Effector memory CD8-positive, alpha-beta T cell (primary cell): ENCODE results near the gene GALNT3.

ENCODE experiments used
- ATAC-seq: fragments of 150-1000 bp; cut with Tn5 transposase; replicated peaks from 2 replicates; pipeline ENCODE4 v1.10.0; 2021; ENCODE audit warnings: mild to moderate bottlenecking, moderate library complexity
- DNase-seq, 3 experiments: peaks; one replicate each; pipeline ENCODE4 v3.0.0; 2021
- H3K27ac Mint-ChIP-seq, 2 donors: one replicate each; pipeline ENCODE4 v1.8.0; 2022; ENCODE audit warnings: mild to moderate bottlenecking in 2 of 2, mixed read lengths in 2 of 2, moderate library complexity in 2 of 2
- H3K27me3 Mint-ChIP-seq, 2 donors: one replicate each; pipeline ENCODE4 v1.8.0; 2022; ENCODE audit warnings: mixed read lengths in 2 of 2
- H3K36me3 Mint-ChIP-seq: one replicate; pipeline ENCODE4 v1.8.0; 2022; ENCODE audit warnings: mild to moderate bottlenecking, moderate library complexity, mixed read lengths; ENCODE audit not compliant: insufficient read depth
- H3K4me1 Mint-ChIP-seq, 2 donors: one replicate each; pipeline ENCODE4 v1.8.0; 2022; ENCODE audit warnings: low read depth in 2 of 2, mixed read lengths in 2 of 2
- H3K4me3 Mint-ChIP-seq, 2 donors: one replicate each; pipeline ENCODE4 v1.8.0; 2022; ENCODE audit warnings: mild to moderate bottlenecking in 2 of 2, mixed read lengths in 2 of 2, moderate library complexity in 2 of 2
- H3K9me3 Mint-ChIP-seq, 2 donors: one replicate each; pipeline ENCODE4 v1.8.0; 2022; ENCODE audit warnings: mixed read lengths in 2 of 2

The GALNT3 gene

GRCh38 chr2:165790466-165790865, 3.6 kb downstream of the GALNT3 start:
- H3K27me3 Mint-ChIP-seq = no peaks in the 10 kb centered on the region
- DNase-seq = no peak
- H3K4me1 Mint-ChIP-seq = peaks cover 21 to 60% of the 10 kb centered on the region in 2 donors
- ATAC-seq = no peak
- H3K4me3 Mint-ChIP-seq = no peak overlapping the region
- peaks cover 5% of the 10 kb centered on the region for H3K36me3 Mint-ChIP-seq
- no peaks in the 10 kb centered on the region for H3K9me3 Mint-ChIP-seq
- H3K27ac Mint-ChIP-seq = peak overlapping the region in 1 of 2 donors; percentile 25

GRCh38 chr2:165787334-165787733, 6.7 kb downstream of the GALNT3 start:
- Mint-ChIP-seq H3K4me1 (peaks cover 10 to 52% of the 10 kb centered on the region in 2 donors), H3K36me3 (no peaks in the 10 kb centered on the region), H3K27ac (no peak overlapping the region), H3K9me3 (no peaks in the 10 kb centered on the region), H3K4me3 (no peak overlapping the region), H3K27me3 (no peaks in the 10 kb centered on the region)
- ATAC-seq (no peak), DNase-seq (no peak)

DNA sequence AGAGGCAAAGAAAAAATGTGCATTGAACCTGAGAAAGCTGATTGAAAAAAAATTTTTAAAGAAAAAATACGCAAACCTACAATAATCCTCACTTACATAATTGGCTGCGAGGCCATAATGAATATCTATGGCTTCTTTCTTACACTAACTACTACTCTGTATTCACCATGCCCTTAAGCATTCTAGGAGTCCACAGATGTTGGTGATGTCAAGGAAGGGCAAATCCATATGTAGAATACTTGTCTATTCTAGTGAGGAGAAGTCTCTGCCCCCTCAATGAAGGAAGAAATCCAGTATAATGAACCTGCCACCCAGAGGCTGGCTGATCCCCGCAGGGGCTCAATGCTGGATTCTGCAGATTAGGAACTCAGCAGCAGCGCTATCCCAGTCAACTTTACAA, 14.3 kb downstream of the GALNT3 start:
- Mint-ChIP-seq H3K36me3 (peaks cover 3% of the 10 kb centered on the region), H3K27ac (peak overlapping the region in 1 of 2 donors; percentile 81), H3K27me3 (no peaks in the 10 kb centered on the region), H3K9me3 (peaks cover 0 to 2% of the 10 kb centered on the region in 2 donors), H3K4me3 (no peak overlapping the region), H3K4me1 (peaks cover 11 to 23% of the 10 kb centered on the region in 2 donors)
- DNase-seq (no peak), ATAC-seq (no peak)

DNA sequence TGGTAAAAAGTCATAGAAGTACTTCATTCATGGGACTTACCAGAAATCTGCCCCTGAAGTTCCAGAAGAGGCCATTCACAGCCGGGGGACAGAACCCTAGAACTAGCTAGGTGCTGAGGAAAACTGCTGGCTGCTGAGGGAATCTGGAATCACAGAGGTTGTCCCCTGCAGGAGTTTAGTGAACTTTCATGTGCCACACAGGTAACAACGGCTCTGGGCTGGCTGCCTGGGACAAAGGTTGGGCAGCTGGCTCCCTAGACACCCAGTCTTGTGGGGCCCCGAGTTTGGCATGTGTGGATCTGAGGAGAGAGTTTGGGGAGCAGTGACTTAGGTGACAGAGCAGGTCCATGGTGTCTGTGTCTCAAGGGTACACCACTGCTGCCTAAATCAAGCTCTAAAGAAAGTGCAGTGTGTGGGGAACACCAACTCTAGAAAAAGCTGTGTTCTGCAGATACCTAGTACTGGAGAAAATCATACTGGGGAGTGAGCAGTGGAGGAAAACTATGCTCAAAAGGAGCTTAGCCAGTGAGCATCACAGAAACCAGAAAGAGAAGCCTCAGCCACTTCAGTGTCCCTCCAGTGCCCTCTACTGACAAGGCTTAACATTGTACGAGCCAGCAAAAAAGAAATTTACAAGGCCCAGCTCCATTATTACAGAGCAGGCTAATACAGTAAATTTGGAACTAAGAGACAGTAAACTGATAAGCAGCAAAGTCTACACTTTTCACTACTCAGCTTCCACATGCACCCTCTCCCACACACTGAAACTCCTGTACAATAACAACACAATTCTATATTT, 15.2 kb downstream of the GALNT3 start:
- Mint-ChIP-seq H3K9me3 (peaks cover 0 to 2% of the 10 kb centered on the region in 2 donors), H3K36me3 (peaks cover 3% of the 10 kb centered on the region), H3K4me3 (no peak overlapping the region), H3K4me1 (peaks cover 14 to 25% of the 10 kb centered on the region in 2 donors), H3K27ac (peak overlapping the region; percentile 81 to 87), H3K27me3 (no peaks in the 10 kb centered on the region)
- ATAC-seq (no peak), DNase-seq (no peak)

DNA sequence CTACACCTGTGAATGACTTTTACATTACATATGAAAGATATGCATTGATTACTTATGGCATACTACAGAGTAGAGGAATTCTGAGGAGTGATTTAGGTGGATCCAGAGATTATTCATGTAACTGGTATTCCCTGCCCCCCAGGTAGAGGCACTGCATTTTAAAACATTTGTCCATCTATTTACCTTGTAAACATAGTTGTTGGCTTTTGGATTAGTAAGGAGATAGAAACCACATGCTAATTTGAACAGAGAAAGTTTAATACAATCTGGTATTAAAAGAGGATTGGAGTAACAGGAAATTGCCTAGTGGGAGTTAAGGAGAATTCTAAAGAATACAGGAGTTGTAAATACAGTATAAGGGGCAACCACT, 15.9 kb downstream of the GALNT3 start:
- Mint-ChIP-seq H3K27ac (peak overlapping the region; percentile 81 to 87), H3K4me3 (no peak overlapping the region), H3K4me1 (peaks cover 17 to 28% of the 10 kb centered on the region in 2 donors), H3K27me3 (no peaks in the 10 kb centered on the region), H3K36me3 (peaks cover 3% of the 10 kb centered on the region), H3K9me3 (peaks cover 0 to 2% of the 10 kb centered on the region in 2 donors)
- ATAC-seq (no peak), DNase-seq (no peak)

GRCh38 chr2:165777522-165778186, 16.4 kb downstream of the GALNT3 start:
- peaks cover 3% of the 10 kb centered on the region for H3K36me3 Mint-ChIP-seq
- peak overlapping the region in 1 of 2 donors; percentile 7 for H3K4me3 Mint-ChIP-seq
- peak overlapping the region; percentile 81 to 87 for H3K27ac Mint-ChIP-seq
- no peaks in the 10 kb centered on the region for H3K27me3 Mint-ChIP-seq
- H3K9me3 Mint-ChIP-seq = peaks cover 0 to 2% of the 10 kb centered on the region in 2 donors
- H3K4me1 Mint-ChIP-seq = peaks cover 17 to 29% of the 10 kb centered on the region in 2 donors
- peak; percentile 86 for ATAC-seq
- peak in 1 of 3 experiments; percentile 24 for DNase-seq

DNA sequence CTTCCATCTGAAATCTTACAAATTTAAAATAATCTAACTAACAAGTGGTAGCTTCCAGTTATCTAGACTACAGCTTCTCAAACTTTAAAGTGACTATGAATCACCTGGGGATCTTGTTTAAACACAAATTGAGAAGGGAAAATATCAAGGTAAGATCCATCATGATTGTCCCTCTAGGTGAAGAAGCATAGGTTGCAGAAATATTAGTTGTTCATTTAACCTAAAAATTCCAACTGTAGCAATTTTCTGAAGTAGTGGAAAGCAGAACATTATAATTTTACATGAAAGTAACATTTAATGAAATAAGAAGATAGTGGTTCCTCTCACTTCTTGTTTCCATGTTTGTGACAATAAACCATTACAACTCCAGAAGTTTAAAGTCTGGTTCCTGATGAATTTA, 17.3 kb downstream of the GALNT3 start:
- Mint-ChIP-seq H3K9me3 (peaks cover 0 to 2% of the 10 kb centered on the region in 2 donors), H3K27ac (no peak overlapping the region), H3K27me3 (no peaks in the 10 kb centered on the region), H3K36me3 (peaks cover 6% of the 10 kb centered on the region), H3K4me1 (peaks cover 17 to 29% of the 10 kb centered on the region in 2 donors), H3K4me3 (no peak overlapping the region)
- DNase-seq (no peak), ATAC-seq (no peak)

DNA sequence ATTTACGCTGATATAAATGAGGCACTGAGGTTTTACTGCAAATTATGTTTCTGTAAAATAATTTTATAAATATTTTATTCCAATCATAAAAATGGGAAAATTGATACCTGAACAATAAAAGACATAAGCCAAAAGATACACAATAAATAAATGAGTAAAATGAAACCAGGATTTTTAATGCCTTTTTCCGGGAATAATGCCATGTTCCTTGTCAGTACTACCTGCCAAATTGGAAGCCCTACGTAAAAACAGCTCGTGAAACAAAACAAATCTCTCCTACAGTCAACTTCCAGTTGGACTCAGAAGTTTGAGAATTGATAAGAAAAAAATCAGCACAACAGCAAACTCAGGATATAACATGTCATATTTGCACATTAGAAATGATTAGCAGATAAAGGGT, 18.0 kb downstream of the GALNT3 start:
- Mint-ChIP-seq H3K4me1 (peaks cover 17 to 35% of the 10 kb centered on the region in 2 donors), H3K4me3 (no peak overlapping the region), H3K27me3 (no peaks in the 10 kb centered on the region), H3K27ac (no peak overlapping the region), H3K36me3 (peaks cover 6% of the 10 kb centered on the region), H3K9me3 (peaks cover 0 to 2% of the 10 kb centered on the region in 2 donors)
- DNase-seq (no peak), ATAC-seq (no peak)

- Mint-ChIP-seq H3K27me3 (no peaks in the 10 kb centered on the region), H3K4me1 (peaks cover 17 to 42% of the 10 kb centered on the region in 2 donors), H3K27ac (peak overlapping the region in 1 of 2 donors; percentile 16), H3K9me3 (no peaks in the 10 kb centered on the region), H3K4me3 (no peak overlapping the region), H3K36me3 (peaks cover 14% of the 10 kb centered on the region)
- ATAC-seq (no peak), DNase-seq (no peak)
These were observed 20.4 kb downstream of the GALNT3 start for GRCh38 chr2:165773684-165774083.

DNA sequence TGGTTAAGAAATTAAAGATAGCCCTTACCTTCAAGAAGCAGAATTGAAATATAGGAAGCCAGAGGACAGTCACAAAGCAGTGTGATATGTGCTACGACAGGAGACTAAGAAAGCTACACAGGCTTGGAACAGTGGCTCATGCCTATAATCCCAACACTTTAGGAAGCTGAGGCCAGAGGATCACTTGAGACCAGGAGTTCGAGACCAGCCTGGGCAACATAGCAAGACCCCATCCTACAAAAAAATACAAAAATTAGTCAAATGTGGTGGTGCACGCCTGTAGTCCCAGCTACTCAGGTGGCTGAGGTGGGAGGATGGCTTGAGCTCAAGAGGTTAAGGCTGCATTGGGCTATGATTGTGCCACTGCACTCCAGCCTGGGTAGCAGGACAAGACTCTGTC, 21.9 kb downstream of the GALNT3 start:
- no peaks in the 10 kb centered on the region for H3K9me3 Mint-ChIP-seq
- H3K36me3 Mint-ChIP-seq = peaks cover 14% of the 10 kb centered on the region
- no peak overlapping the region for H3K4me3 Mint-ChIP-seq
- ATAC-seq = no peak
- H3K27ac Mint-ChIP-seq = peak overlapping the region; percentile 6 to 31
- H3K27me3 Mint-ChIP-seq = no peaks in the 10 kb centered on the region
- DNase-seq = no peak
- H3K4me1 Mint-ChIP-seq = peaks cover 6 to 29% of the 10 kb centered on the region in 2 donors

DNA sequence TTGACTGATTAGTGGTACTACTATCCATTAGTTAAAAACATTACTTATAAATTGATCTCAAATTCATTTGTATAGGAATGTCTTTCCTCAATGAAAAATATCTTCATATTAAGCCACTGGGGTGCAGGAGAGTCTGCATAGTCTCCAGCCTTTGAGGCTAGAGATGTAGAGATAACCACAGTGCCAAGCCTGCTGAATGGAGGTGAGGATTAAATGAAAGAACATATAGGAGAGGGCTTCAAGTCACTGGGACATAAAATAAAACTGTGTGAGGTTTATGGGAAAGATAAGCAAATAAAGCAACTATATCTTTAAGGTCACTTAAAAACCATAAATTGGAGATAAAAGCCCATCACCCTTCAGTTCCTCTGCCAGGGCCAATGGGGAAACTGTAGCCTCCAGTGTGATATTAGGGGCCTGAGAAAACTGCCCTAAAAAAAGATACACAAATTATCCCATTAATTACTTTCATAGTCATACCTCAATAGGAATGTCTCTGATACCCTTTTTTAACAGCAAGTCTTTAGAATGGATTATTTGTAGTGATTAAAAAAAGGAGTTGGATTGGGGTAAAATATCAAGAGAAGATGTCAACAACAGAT, 27.6 kb downstream of the GALNT3 start:
- Mint-ChIP-seq H3K36me3 (peaks cover 16% of the 10 kb centered on the region), H3K27me3 (no peaks in the 10 kb centered on the region), H3K4me3 (no peak overlapping the region), H3K9me3 (no peaks in the 10 kb centered on the region), H3K27ac (peak overlapping the region in 1 of 2 donors; percentile 5), H3K4me1 (peaks cover 2 to 22% of the 10 kb centered on the region in 2 donors)
- ATAC-seq (no peak), DNase-seq (no peak)

DNA sequence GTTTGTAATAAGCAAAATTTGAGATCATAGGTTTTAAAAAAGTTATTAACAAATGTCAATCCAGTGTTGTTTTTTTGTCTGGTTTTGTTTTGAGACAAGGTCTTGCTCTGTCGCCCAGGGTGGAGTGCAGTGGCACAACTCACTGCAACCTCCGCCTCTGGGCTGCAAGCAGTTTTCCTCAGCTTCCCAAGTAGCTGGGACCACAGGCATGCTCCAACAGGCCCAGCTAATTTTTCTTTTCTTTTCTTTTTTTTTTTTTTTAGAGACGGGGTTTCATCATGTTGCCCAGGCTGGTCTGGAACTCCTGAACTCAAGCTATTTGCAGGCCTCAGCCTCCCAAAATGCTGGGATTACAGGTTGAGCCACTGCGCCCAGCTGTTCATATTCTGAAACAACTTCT, 31.3 kb downstream of the GALNT3 start:
- no peak for ATAC-seq
- Mint-ChIP-seq H3K9me3 (no peaks in the 10 kb centered on the region), H3K36me3 (peaks cover 28% of the 10 kb centered on the region), H3K27me3 (no peaks in the 10 kb centered on the region), H3K27ac (no peak overlapping the region), H3K4me1 (peaks cover 2 to 11% of the 10 kb centered on the region in 2 donors), H3K4me3 (no peak overlapping the region)
- DNase-seq = no peak

DNA sequence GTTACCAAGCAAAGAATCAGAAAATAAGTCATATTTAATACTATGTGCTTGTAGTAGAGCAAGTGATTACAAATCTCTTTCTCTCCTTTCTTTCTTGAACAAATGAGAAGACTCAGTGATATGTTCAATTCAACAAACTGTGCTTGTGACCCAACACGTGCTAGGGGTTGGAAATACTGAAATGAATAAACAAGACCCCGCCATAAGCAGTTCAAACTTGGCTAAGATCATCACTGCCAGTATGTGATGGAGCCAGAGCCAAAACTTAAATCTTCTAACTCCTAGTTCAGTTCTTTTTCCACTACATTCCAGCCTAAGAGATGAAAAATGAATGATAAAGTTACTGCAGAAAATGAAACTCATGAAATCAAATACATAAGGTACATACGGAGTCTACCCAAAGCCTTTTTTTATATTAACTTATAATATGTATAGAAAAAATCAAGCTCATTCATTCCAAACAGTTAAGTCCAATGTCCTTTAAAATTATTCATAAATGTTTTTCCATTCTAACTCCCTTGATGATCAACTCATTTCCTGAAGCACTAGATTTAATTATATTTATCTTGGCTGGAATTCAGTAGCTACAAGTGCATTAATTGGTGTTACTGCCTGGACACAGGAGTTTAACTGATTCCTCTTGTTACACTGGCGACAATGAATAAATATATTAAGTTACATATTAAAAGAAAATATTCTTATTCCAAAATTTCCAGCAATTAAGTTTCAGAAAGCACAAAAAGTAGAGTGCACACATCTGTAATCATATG, 36.0 kb downstream of the GALNT3 start:
- ATAC-seq (no peak), DNase-seq (no peak)
- H3K27me3 Mint-ChIP-seq = no peaks in the 10 kb centered on the region
- no peak overlapping the region for H3K4me3 Mint-ChIP-seq
- H3K36me3 Mint-ChIP-seq = peaks cover 38% of the 10 kb centered on the region
- no peaks in the 10 kb centered on the region for H3K9me3 Mint-ChIP-seq
- no peaks in the 10 kb centered on the region for H3K4me1 Mint-ChIP-seq
- peak overlapping the region in 1 of 2 donors; percentile 52 for H3K27ac Mint-ChIP-seq
